Right cardiac atrium (tissue), 5 donors: ENCODE measurements around the gene KMT2D. TPM values are rescaled to one million over a fixed set of nuclear protein-coding genes. Genes with fewer than 3 reads are reported as not detected.
A peak's percentile ranks its signal among the peaks of the same experiment; 100 is the strongest.

Experiments
- ATAC-seq, 2 donors: fragments of 200-7000 bp; cut with Tn5 transposase; one replicate each; pipeline versions ENCODE4 v1.8.0 to v1.9.1; 2020; ENCODE audit warnings: moderate library complexity in 2 of 2, mild to moderate bottlenecking in 1 of 2
- DNase-seq, 3 donors: peaks; one replicate each; pipeline ENCODE4 v3.0.0-alpha.2; 2020
- H3K27ac ChIP-seq: one replicate; pipeline ENCODE4 v1.5.1; 2013; ENCODE audit warnings: mild to moderate bottlenecking, low read length, control low read depth, moderate library complexity
- H3K27me3 ChIP-seq: one replicate; pipeline ENCODE4 v1.6.1; 2013; ENCODE audit not compliant: control insufficient read depth, insufficient read depth
- H3K4me1 ChIP-seq: one replicate; pipeline ENCODE4 v1.6.1; 2013; ENCODE audit warnings: low read length; ENCODE audit not compliant: control insufficient read depth, insufficient read depth
- H3K4me3 ChIP-seq: one replicate; pipeline ENCODE4 v1.5.1; 2013; ENCODE audit warnings: low read length, control low read depth
- H3K9me3 ChIP-seq: one replicate; pipeline ENCODE4 v1.6.1; 2013; ENCODE audit warnings: low read length; ENCODE audit not compliant: control insufficient read depth
- WGBS: extraction: QIAGEN DNeasy Blood & Tissue Kit; methylation state at CpG from one replicate; pipeline ENCODE4 v1.1.7; 2013; 5-methylcytosine and 5-hydroxymethylcytosine counted together
- intact Hi-C, 4 donors: fragments of 100-400 bp; cut with DNase I; formaldehyde crosslinking; loops; one replicate each; pipeline versions ENCODE4 v1.11.0 to v1.14.0; 2022 to 2023
- polyA plus RNA-seq: library from polyadenylated mRNA; stranded (reverse); fragments of 200-250 nt; gene quantifications from one replicate; pipeline ENCODE4 v1.2.3, GENCODE V29; 2013
- total RNA-seq, 4 donors: library from RNA; stranded (reverse); fragmentation: NEBNext Ultra II Directional; extraction: Animal tissue kit (Norgen Biotek cat#: 25700); gene quantifications; one replicate each; pipeline ENCODE4 v1.2.1, GENCODE V29; 2021
- donor health status: healthy with polysubstance abuse.
- donor health status: DM: no; HTN: yes; CAD: no.
- donor health status: DM: no; HTN: no; CAD: no.
- donor health status: DM: no; HTN: yes; CAD: no; lungs with severe emphysema.
- donor health status: DM: yes; HTN: yes; CAD: no.

The KMT2D gene
- total and polyA plus RNA-seq, 5 donors = 38.8 to 53.5 (median 43.1) TPM

DNA sequence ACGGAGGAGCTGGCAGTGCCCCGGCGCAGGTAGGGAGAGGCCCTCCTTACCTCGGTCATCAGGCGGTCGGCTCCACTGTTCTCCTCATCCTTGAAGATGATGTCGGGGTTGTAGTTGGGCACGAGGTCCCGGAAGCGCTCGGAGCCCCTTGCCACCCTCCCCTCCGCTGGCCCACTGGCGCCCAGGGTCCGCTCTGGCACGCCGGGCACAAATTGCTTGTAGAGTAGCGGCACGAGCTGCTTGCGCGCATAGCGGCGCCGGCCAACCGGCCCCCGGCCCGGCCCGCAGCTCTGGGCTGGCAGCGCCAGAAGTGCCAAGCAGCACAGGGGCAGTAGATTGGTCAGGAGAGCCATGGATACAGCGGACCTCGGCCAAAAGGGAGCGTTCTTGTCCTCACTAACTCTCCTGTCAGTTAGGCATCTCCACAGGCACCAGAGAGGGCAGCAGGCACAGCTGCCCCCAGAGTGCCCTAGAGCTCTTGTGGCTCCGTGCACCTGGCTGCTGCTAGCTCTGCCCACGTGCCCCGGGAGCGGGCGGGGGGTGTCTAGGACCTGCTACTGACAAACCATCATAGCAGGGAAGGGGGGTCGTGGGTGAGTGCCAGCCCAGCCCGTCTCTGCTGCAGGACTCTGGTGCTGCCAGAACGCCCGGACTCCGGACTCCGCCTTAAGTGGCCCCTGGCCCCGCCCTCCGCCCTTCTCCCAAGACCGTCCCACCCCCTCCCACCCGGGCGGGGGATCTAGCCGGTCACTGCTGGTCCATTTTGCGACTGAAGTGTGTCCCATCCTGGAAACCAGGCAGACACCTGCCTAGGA lies 33.8 kb upstream of the KMT2D start, which contains the start of gene DHH:
DHH (minus strand) TSS at position 642 of the 815 bp plus-strand sequence; CDS start at position 353, 289 bp downstream.
- intact Hi-C loops = no loop called here
- 2% methylated on average over 49 of the region's 49 CpGs for WGBS
- Histone ChIP-seq H3K4me1 (peaks cover 9% of the 10 kb centered on the region), H3K27ac (no peak within 1 kb of the TSS), H3K4me3 (peak within 1 kb of the TSS; percentile 26), H3K9me3 (no peaks in the 10 kb centered on the region), H3K27me3 (no peaks in the 10 kb centered on the region)
- peak; percentile 58 to 61 for ATAC-seq
- DNase-seq = peak; percentile 63 to 85 (median 83)

DNA sequence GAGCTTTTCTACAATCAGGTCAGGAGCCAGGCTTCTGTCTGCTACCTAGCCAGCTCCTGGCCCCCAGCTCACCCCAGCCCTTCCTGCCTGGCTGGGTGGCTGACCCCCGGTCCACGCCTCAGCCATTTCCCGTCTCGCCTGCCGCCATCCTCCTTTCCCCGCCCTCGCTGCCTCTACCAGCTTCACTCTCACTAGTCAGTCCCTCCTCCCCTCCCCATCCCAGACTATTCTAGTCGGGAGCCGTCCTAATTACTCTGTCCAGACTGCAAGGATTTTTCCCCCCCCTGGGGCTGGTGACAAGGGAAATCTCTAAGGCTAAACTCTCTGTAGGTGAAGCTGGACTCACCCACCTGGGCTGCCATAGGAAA lies 33.2 kb upstream of the KMT2D start:
- no peaks in the 10 kb centered on the region for H3K27me3 ChIP-seq
- 4% methylated on average over 9 of the region's 9 CpGs for WGBS
- intact Hi-C loops = no loop called here
- DNase-seq (peak in 2 of 3 donors; percentile 60 to 76), ATAC-seq (peak; percentile 29 to 70)
- no peak overlapping the region for H3K27ac ChIP-seq
- peaks cover 9% of the 10 kb centered on the region for H3K4me1 ChIP-seq
- H3K9me3 ChIP-seq = no peaks in the 10 kb centered on the region
- H3K4me3 ChIP-seq = peak overlapping the region; percentile 26

DNA sequence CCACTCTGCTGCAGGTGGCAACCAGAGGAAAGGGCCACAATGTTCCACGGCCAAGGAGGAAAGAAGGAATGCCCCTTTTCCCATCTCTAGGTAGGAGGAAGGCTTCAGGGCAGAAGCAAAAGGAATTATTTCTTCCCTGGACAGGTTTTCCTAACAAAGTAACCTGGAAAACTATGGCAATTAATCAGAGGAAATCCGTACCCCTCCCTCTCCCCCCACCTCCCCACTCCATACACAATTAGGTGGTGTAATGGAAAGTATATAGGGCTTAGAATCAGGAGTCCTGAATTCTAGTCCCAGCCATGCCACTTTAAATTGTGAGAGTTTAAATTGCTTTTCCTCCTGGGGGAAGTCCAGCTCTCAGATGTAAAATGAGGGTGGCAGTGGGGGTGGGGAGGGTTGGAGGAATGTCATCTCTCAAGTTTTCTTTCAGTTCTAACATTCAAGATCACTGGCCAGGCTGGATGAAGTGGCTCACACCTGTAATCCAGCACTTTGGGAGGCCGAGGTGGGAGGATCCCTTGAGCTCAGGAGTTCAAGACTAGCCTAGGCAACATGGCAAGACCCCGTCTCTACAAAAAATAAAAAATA lies 32.3 kb upstream of the KMT2D start:
- no peak for DNase-seq
- intact Hi-C loops = no loop called here
- Histone ChIP-seq H3K27me3 (no peaks in the 10 kb centered on the region), H3K9me3 (no peaks in the 10 kb centered on the region), H3K4me3 (no peak overlapping the region), H3K27ac (no peak overlapping the region), H3K4me1 (peaks cover 15% of the 10 kb centered on the region)
- ATAC-seq = no peak
- WGBS = 62% methylated on average over 4 of the region's 4 CpGs

GRCh38 chr12:49092086-49092815 lies 31.7 kb upstream of the KMT2D start:
- intact Hi-C loops = no loop called here
- no peaks in the 10 kb centered on the region for H3K9me3 ChIP-seq
- H3K4me1 ChIP-seq = peaks cover 16% of the 10 kb centered on the region
- no peaks in the 10 kb centered on the region for H3K27me3 ChIP-seq
- no peak overlapping the region for H3K27ac ChIP-seq
- 5% methylated on average over 32 of the region's 32 CpGs for WGBS
- DNase-seq (peak; percentile 68 to 80 (median 79)), ATAC-seq (peak in 1 of 2 donors; percentile 20)
- H3K4me3 ChIP-seq = peak overlapping the region; percentile 13

DNA sequence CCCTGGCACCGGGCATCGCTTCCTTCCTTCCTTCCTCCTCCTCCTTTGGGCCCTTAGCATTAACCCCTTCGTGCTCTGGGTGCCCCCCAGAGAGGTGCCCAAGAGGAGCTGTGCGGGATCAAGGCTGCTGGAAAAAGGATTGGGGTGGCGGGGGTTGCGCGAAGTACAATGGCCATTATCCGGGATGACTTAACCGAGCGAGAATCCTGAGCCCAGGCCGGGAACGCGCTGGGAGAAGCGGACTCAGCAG lies 31.2 kb upstream of the KMT2D start:
- peak overlapping the region; percentile 13 for H3K4me3 ChIP-seq
- peaks cover 16% of the 10 kb centered on the region for H3K4me1 ChIP-seq
- WGBS = 5% methylated on average over 14 of the region's 14 CpGs
- no peaks in the 10 kb centered on the region for H3K9me3 ChIP-seq
- no peak overlapping the region for H3K27ac ChIP-seq
- H3K27me3 ChIP-seq = no peaks in the 10 kb centered on the region
- ATAC-seq (no peak), DNase-seq (no peak)
- intact Hi-C loops = no loop called here

- no peaks in the 10 kb centered on the region for H3K27me3 ChIP-seq
- H3K9me3 ChIP-seq = no peaks in the 10 kb centered on the region
- H3K27ac ChIP-seq = no peak overlapping the region
- no peak for ATAC-seq
- WGBS = 49% methylated on average over 41 of the region's 41 CpGs
- intact Hi-C loops = no loop called here
- DNase-seq = no peak
- peaks cover 16% of the 10 kb centered on the region for H3K4me1 ChIP-seq
- no peak overlapping the region for H3K4me3 ChIP-seq
Measured at GRCh38 chr12:49091056-49091835, 30.7 kb upstream of the KMT2D start.

DNA sequence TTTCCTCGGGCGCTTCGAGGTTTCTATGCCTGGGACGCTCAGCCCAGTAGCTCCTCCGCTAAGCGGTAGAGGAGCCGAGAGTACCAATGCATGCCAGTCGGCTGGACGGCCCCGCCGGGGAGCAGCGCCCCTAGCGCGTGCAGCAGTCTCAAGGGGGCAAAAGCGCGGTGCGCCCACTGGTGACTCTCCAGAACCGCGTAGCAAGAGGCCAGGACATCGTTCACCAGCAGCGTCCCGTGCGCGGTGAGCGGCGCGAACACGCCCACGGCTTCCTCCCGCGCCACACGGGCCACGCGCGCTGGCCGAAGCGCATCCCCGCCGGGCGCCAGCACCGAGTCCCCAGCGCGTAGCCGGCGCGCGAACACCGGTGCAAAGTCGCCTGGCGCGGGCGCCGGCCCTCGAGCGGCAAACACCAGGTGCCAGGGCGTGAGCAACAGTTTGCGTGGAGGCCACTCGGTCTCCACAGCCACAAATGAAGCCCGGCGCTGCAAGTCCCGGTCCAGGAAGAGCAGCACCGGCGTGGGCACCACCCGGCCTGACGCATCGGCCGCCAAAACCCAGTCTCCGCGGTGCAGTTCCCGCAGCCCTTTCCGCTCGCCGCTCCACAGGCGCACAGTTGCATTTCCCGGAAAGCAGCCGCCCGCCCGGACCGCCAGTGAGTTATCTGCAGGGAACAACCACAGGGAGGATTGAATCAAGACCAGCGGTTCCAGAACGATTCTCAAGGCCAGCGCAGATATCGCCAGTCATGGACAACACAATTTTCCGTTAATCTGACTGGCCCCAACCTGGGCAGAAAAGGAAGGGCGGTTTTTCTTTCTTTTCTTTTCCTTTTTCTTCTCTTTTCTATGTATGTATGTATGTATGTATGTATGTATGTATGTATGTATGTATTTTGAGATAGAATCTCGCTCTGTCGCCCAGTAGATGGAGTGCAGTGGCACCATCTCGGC lies 29.5 kb upstream of the KMT2D start:
- peak; percentile 64 to 80 (median 77) for DNase-seq
- Histone ChIP-seq H3K27me3 (no peaks in the 10 kb centered on the region), H3K27ac (no peak overlapping the region), H3K9me3 (no peaks in the 10 kb centered on the region), H3K4me3 (peak overlapping the region; percentile 30), H3K4me1 (peaks cover 15% of the 10 kb centered on the region)
- 4% methylated on average over 88 of the region's 88 CpGs for WGBS
- intact Hi-C loops = loop anchor here (5.0 to 10.0 kb wide), 3 partner anchors 32 to 147 kb away; no protein-coding TSS in a partner anchor
- peak in 1 of 2 donors; percentile 29 for ATAC-seq

GRCh38 chr12:49088932-49089330 lies 28.3 kb upstream of the KMT2D start:
- Histone ChIP-seq H3K9me3 (no peaks in the 10 kb centered on the region), H3K27ac (no peak overlapping the region), H3K4me3 (no peak overlapping the region), H3K27me3 (no peaks in the 10 kb centered on the region), H3K4me1 (peaks cover 11% of the 10 kb centered on the region)
- ATAC-seq = no peak
- no peak for DNase-seq
- intact Hi-C loops = loop anchor here (5.0 to 10.0 kb wide), 3 partner anchors 33 to 148 kb away; no protein-coding TSS in a partner anchor
- WGBS = 65% methylated on average over 6 of the region's 6 CpGs

DNA sequence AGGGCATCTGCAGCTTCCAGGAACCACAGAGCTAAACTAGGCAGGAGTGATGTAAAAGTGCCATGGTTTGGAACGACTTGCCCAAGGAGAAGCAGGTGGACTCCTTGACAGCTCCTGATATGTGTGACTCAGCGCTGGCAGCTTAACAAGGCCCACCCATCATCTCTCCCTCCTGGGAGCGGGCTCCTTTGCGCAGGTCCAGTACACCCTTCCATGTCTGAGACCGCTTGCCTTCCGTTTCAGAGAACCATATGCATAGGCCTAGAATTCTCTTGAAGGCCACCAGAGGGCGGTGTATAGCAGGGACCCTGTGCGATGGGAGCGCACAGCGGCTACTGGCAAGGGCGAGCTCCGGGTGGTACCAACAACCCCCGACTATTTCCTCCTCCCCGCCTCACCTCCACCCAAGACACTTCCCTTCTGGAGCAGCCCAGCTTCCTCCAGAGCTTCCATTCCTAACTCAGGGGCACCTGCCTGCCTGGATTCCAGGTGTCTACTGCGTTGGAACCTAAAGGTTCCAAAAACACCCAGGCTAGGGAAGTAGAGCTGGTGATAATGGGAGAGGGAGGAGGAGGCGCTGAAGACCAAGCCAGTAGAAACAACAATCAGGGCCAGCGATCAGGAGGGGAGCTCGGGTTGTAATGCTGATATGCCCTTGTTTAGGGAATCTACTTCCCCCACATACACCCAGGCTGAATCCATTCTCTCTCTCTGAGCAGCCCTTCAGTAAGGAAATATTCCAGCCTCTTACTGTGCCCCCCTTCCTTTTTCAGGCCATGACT lies 27.7 kb upstream of the KMT2D start:
- intact Hi-C loops = loop anchor here (5.0 to 10.0 kb wide), 3 partner anchors 34 to 149 kb away; no protein-coding TSS in a partner anchor
- no peak overlapping the region for H3K4me3 ChIP-seq
- H3K4me1 ChIP-seq = peaks cover 11% of the 10 kb centered on the region
- H3K27me3 ChIP-seq = no peaks in the 10 kb centered on the region
- WGBS = 1% methylated on average over 18 of the region's 18 CpGs
- DNase-seq (peak; percentile 77 to 80 (median 77)), ATAC-seq (peak; percentile 90)
- no peaks in the 10 kb centered on the region for H3K9me3 ChIP-seq
- H3K27ac ChIP-seq = no peak overlapping the region
